ENCODE results near the gene RGS8.

Gene RGS8

DNA sequence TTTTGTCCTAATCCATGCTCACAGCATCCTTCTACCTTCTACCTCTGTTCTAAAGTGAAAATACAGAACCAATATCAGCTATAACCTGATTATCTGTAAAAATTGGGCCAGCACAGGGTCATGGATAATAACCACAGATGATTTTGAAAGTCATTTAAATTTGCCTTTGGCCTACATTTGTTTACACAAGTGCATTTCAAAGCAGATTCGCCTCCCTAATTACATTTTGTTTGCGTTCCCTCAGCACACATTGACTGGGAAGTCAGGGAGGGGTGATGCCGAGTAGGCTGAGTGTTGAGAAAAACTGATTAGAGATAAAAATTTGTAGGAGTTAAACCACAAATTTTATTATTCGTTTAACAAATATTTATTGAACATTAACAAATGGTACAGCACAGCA is 19.2 kb upstream of the RGS8 start:
- Histone ChIP-seq H3K9me2 (replicated peaks; ENCODE audit: low read depth, low read length) (no peaks in the 10 kb centered on the region), H3F3A (ENCODE audit: low read depth) (no peaks in the 10 kb centered on the region), H3K36me3 (ENCODE audit: insufficient read depth, low read length) (no peaks in the 10 kb centered on the region), H3K9me3 (ENCODE audit: insufficient read depth, low read depth, low read length) (no peaks in the 10 kb centered on the region), H3K79me2 (ENCODE audit: insufficient read depth, low read length) (no peaks in the 10 kb centered on the region), H3K27me3 (ENCODE audit: insufficient read depth, low read length, poor library complexity, severe bottlenecking) (no peaks in the 10 kb centered on the region), H2AFZ (ENCODE audit: low read length) (no peak overlapping the region), H3K4me2 (ENCODE audit: low read depth, low read length, poor library complexity, severe bottlenecking) (no peak overlapping the region), H4K20me1 (ENCODE audit: insufficient read depth, low read length, poor library complexity, severe bottlenecking) (no peaks in the 10 kb centered on the region), H3K4me3 (ENCODE audit: low read length, poor library complexity, severe bottlenecking) (no peak overlapping the region), H3K4me1 (ENCODE audit: insufficient read depth, low read length, poor library complexity, severe bottlenecking) (no peaks in the 10 kb centered on the region), H3K9ac (ENCODE audit: low read depth, low read length, poor library complexity, severe bottlenecking) (no peak overlapping the region)
- TF ChIP-seq EZH2phosphoT487 (IDR thresholded peaks at IDR 0.05; ENCODE audit: borderline replicate concordance): no peak
- TF ChIP-seq, protein P1, sequence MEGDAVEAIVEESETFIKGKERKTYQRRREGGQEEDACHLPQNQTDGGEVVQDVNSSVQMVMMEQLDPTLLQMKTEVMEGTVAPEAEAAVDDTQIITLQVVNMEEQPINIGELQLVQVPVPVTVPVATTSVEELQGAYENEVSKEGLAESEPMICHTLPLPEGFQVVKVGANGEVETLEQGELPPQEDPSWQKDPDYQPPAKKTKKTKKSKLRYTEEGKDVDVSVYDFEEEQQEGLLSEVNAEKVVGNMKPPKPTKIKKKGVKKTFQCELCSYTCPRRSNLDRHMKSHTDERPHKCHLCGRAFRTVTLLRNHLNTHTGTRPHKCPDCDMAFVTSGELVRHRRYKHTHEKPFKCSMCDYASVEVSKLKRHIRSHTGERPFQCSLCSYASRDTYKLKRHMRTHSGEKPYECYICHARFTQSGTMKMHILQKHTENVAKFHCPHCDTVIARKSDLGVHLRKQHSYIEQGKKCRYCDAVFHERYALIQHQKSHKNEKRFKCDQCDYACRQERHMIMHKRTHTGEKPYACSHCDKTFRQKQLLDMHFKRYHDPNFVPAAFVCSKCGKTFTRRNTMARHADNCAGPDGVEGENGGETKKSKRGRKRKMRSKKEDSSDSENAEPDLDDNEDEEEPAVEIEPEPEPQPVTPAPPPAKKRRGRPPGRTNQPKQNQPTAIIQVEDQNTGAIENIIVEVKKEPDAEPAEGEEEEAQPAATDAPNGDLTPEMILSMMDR (conservative IDR thresholded peaks at IDR 0.05; ENCODE audit: low read length): no peak

DNA sequence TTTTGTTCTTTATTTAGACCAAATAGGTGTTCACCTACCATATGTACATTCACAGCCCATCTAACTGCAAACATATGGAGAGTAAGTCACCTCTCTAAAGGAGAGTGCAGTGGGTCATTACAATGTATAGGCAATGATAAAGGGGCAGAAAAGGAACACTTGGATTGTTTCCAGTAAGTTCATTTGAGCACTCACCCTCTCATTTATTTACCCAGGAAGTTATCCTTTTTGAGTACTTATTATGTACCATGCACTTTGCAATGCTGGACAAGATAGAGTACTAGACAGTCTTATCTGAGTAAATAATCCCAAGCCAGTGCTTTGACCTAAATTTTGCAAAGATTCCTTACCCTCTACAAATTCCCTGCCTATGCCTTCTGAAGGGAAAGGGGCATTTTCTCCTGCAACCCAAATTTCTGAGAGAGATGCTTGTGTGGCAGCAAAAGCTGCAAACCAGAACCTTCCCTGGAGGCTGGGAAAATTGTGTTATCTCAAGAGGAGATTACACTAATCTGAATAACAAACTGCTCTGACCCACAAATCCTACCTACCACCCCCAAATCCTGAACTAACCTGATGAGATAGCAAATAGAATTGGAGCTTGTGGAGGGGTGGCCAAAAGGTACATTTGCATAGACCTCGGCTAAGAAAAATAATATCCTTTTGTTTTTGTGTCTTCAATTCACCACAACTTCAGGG is 18.6 kb upstream of the RGS8 start:
- Histone ChIP-seq H3K79me2 (ENCODE audit: insufficient read depth, low read length) (no peaks in the 10 kb centered on the region), H3K9me2 (replicated peaks; ENCODE audit: low read depth, low read length) (no peaks in the 10 kb centered on the region), H2AFZ (ENCODE audit: low read length) (no peak overlapping the region), H3K27me3 (ENCODE audit: insufficient read depth, low read length, poor library complexity, severe bottlenecking) (no peaks in the 10 kb centered on the region), H3F3A (ENCODE audit: low read depth) (no peaks in the 10 kb centered on the region), H3K9ac (ENCODE audit: low read depth, low read length, poor library complexity, severe bottlenecking) (no peak overlapping the region), H3K36me3 (ENCODE audit: insufficient read depth, low read length) (no peaks in the 10 kb centered on the region), H3K4me2 (ENCODE audit: low read depth, low read length, poor library complexity, severe bottlenecking) (no peak overlapping the region), H3K4me3 (ENCODE audit: low read length, poor library complexity, severe bottlenecking) (no peak overlapping the region), H3K9me3 (ENCODE audit: insufficient read depth, low read depth, low read length) (no peaks in the 10 kb centered on the region), H4K20me1 (ENCODE audit: insufficient read depth, low read length, poor library complexity, severe bottlenecking) (no peaks in the 10 kb centered on the region), H3K4me1 (ENCODE audit: insufficient read depth, low read length, poor library complexity, severe bottlenecking) (no peaks in the 10 kb centered on the region)
- no peak for TF ChIP-seq EZH2phosphoT487 (IDR thresholded peaks at IDR 0.05; ENCODE audit: borderline replicate concordance)
- TF ChIP-seq, protein P1 (conservative IDR thresholded peaks at IDR 0.05; ENCODE audit: low read length): no peak

DNA sequence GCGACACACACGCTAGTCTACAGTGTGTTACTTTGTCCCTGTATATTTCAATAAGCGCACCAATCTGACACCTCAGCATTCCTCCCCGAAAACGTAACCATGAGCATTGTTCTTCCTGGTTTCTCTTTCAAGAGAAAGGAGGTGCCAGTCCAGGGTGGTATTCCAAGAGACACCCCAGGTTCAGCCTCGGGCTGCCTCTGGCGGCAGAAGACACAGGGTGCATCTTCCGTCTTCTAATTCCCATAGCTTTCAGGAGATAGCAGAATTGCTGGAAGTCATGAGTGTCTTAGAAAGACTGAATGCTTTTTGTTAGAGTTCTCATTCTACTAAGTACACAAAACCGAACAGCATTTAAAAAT is 15.9 kb upstream of the RGS8 start:
- Histone ChIP-seq H3K9me3 (ENCODE audit: insufficient read depth, low read depth, low read length) (no peaks in the 10 kb centered on the region), H3K36me3 (ENCODE audit: insufficient read depth, low read length) (no peaks in the 10 kb centered on the region), H4K20me1 (ENCODE audit: insufficient read depth, low read length, poor library complexity, severe bottlenecking) (no peaks in the 10 kb centered on the region)

More for the DNA sequence above, 15.9 kb upstream of the RGS8 start:
- Histone ChIP-seq H2AFZ (ENCODE audit: low read length) (no peak overlapping the region), H3K79me2 (ENCODE audit: insufficient read depth, low read length) (no peaks in the 10 kb centered on the region), H3K9ac (ENCODE audit: low read depth, low read length, poor library complexity, severe bottlenecking) (no peak overlapping the region), H3F3A (ENCODE audit: low read depth) (no peaks in the 10 kb centered on the region), H3K27me3 (ENCODE audit: insufficient read depth, low read length, poor library complexity, severe bottlenecking) (no peaks in the 10 kb centered on the region), H3K4me3 (ENCODE audit: low read length, poor library complexity, severe bottlenecking) (no peak overlapping the region), H3K4me1 (ENCODE audit: insufficient read depth, low read length, poor library complexity, severe bottlenecking) (no peaks in the 10 kb centered on the region), H3K4me2 (ENCODE audit: low read depth, low read length, poor library complexity, severe bottlenecking) (no peak overlapping the region), H3K9me2 (replicated peaks; ENCODE audit: low read depth, low read length) (no peaks in the 10 kb centered on the region)
- no peak for TF ChIP-seq EZH2phosphoT487 (IDR thresholded peaks at IDR 0.05; ENCODE audit: borderline replicate concordance)
- TF ChIP-seq, protein P1 (conservative IDR thresholded peaks at IDR 0.05; ENCODE audit: low read length): no peak

All from Loucy (cell line).